NCI-H187 (cell line): ENCODE measurements around the gene UCKL1.
A peak's percentile ranks its signal among the peaks of the same experiment; 100 is the strongest.
"Not testable (repeated sequence)": the region's sequence is repeated elsewhere in the genome, so short reads cannot be mapped to it uniquely, and the experiment has no call there.

ENCODE experiments used
- DNase-seq, 2 experiments: peaks; one replicate each; lab custom pipeline; 2025; lab: John Stamatoyannopoulos, UW

The UCKL1 gene

DNA sequence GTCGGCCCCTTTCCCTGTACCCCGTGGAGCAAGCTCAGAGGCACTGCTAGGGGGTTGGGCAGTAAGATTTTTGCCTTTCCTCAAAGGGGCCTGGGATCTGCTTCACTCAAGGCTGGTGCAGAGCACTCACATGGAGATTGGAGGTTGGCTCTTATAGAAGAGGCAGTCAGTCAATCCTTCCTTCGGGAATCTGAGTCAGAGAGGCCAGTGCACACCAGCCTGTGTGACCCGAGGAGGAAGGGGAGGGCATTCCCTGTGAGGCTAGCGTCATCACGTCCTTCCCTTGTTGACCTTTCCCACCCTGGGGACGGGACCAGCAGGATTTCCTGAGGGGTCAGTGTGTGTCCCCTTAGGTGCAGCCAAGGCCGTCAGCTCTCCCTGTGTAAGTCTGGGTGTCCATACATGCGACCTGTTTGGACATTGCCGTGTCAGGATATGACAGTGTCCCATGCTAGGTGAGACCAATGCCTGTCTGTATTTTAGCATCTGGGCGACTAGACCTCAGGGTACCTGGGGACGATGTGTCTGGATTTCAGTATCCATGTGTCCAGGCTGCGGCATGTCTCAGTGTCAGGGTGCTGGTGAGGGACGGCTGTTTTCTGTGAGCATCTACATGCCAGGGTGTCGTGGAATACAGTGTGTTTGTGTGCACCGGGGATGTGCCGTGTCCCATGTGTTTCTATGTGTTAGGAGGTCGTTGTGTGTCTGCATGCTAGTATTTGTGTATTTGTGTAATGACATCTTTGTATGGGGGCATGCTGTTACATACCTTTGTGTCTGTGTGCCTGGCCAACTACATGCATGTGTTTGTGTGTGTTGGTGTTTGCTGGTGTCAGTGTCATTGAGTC lies 16.3 kb upstream of the UCKL1 start:
- DNase-seq = no peak

DNA sequence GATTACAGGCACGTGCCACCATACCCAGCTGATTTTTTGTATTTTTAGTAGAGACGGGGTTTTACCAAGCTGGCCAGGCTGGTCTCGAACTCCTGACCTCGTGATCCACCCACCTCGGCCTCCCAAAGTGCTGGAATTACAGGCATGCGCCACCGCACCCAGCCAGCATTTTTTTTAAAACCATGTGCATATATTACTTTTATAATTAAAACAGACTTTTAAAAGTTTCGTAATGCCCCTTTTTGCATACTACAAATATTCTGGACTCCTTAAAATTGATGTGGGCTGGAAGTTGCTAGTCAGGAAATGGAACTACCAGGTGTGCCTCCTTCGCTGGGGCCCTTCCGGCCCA lies 15.7 kb upstream of the UCKL1 start:
- not testable (repeated sequence) for DNase-seq

GRCh38 chr20:63970714-63971431 lies 14.7 kb upstream of the UCKL1 start:
- DNase-seq = no peak

- DNase-seq = peak in 1 of 2 experiments; percentile 86
These were observed 13.9 kb upstream of the UCKL1 start, which contains the start of gene ZNF512B for GRCh38 chr20:63969838-63970713. Gene ZNF512B (minus strand): TSS chr20:63969930. CDS start chr20:63967950, 1,980 bp downstream.

GRCh38 chr20:63968928-63969760 lies 12.9 kb upstream of the UCKL1 start:
- DNase-seq = no peak

GRCh38 chr20:63968136-63968927 lies 12.1 kb upstream of the UCKL1 start:
- DNase-seq = no peak

GRCh38 chr20:63967330-63968135 lies 11.3 kb upstream of the UCKL1 start:
- DNase-seq = no peak

DNA sequence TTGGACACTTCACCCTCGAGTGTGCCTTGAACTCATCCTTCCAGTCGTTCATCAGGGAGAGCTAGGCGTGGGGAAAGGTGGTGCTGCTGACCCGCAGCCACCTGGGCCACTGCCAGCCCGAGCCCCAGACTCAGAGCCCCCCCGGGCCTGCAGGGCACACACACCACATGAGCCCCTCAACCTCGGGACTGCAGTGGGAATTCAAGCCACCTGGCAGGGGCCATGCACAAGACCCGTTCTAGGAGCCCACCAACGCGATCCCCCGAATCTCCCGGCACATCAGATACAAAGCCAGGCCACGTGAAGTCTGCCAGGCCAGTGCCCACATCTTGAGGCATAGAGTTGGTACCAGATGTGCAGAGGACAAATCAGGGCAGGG lies 10.7 kb upstream of the UCKL1 start:
- DNase-seq = no peak

GRCh38 chr20:63966172-63966943 lies 10.1 kb upstream of the UCKL1 start:
- DNase-seq = no peak

DNA sequence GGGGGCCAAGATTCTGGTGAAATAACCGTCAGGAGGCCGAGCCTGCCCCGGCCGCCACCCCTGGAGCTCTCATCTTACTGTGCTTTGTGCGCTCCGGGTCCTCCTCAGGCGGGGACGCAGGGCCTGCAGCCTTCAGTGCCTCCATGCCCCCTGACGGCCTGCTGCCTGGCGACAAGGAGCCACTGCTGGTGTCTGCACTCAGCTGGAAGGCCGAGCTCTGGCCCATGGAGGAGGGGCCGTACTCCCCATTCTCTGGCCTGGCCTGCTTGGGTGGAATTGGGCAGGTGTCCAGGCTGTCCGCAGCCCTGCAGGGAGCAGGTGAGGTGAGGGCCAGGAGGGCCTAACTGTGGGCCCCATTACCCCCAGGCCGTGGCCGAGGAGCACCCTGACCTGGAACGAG lies 8.2 kb upstream of the UCKL1 start:
- no peak for DNase-seq

DNA sequence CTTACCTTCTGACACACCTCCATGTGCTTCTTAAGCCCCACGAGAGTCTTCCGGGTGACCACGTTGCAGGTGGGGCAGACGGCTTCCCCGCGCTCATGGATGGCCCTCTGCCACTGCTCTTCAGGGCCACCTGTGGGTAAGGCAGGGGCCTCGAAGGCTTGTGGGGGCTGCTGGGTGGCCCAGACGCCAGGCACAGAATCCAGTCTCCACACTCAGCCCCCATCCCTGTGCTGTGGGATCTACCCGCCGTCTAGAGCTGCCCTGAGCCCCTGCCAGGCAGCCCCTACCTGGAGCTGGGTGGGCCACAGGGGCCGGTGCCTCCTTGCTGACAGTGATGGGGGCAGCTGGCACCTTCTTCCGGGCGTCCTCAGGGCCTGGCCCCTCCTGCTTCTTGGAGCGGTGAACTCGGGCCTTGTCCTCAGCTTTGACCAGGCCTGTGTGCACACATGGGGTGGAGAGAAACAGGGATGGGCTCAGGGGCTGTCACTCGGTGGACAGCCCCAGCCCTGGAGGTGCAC lies 7.6 kb upstream of the UCKL1 start:
- no peak for DNase-seq

DNA sequence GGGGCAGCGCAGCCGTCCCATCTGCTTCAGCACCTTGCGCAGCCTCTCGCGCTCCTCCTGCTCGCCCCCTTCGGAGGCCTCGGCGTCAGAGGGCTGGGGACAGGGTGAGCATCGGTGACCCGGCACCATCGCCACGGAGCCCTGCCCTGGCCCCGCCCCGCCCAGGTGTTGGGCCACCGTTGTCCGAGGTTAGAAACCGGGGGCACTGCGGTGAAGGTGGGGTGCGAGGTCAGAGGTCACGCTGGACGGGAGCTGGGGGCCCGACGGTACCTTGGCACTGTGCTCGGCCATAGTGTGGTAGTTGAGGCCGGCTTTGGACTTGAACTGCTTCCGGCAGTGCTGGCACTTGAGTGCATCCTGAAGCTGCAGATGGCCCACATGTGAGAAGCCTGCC lies 7.1 kb upstream of the UCKL1 start:
- no peak for DNase-seq

GRCh38 chr20:63962426-63963347 lies 6.5 kb upstream of the UCKL1 start:
- DNase-seq = no peak

DNA sequence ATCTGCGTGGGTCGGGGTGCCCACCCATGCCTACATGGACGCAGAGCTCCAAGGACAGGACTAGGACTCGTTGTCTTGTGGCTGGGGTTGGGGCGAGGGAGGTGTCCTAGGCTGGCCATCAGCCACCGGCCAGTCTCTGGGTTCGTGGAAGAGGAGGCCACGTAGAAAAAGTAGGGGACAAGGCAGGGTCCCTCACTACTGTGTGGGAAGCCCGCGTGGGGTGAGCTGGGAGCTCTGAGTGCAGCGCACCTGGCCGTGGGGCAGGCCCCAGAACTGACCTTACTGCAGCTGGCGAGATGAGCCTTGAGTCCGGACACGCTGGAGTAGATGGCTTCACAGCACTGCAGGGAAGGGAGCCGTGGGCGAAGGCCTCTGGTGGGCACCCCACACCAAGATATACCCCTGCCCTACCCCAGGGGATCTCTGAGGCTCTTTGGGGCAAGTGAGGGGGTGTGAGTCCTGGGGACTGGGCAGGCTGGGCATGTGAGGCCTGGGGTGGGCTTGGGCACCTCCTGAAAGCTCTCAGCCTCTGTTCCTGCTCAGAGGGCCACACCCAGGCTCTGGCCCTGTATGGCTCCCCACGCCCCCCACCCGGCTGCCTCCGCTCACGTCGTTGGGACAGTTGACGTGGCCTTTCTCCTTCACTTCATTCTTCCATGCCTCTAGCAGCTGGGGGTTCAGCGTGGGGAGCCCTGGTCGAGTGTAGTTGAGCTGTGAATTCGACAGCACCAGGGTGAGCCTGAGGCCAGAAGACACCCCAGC lies 5.6 kb upstream of the UCKL1 start:
- no peak for DNase-seq

- not testable (repeated sequence) for DNase-seq
These were observed 4.7 kb upstream of the UCKL1 start for GRCh38 chr20:63960654-63961621.

- no peak for DNase-seq
These were observed 3.5 kb upstream of the UCKL1 start for GRCh38 chr20:63959699-63960075.
